SW 1271 (cell line): ENCODE results near the gene DENND1A.

Experiments
- DNase-seq, 2 experiments: peaks; one replicate each; lab custom pipeline; 2025; lab: John Stamatoyannopoulos, UW

Gene DENND1A

DNA sequence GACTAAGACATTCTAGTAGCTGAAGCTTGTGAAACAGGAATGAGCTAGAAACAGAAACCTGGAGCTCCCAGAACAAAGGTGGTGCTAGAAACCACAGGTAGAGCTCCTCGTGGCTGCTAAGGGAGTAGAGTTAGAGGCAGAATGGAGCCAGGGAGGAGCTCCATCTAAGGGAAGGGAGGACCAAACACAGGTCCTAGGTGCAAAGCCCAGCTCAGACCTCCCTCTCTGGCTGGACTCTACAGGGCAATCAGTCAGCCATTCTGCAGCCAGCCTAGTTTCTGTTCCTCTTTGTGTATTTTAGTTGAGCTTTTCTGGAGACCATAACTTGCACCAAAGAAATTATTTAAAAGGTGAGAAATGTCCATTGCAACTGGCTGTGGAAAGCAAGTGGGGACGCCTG is 503.5 kb downstream of the DENND1A start:
- DNase-seq, result no peak

DNA sequence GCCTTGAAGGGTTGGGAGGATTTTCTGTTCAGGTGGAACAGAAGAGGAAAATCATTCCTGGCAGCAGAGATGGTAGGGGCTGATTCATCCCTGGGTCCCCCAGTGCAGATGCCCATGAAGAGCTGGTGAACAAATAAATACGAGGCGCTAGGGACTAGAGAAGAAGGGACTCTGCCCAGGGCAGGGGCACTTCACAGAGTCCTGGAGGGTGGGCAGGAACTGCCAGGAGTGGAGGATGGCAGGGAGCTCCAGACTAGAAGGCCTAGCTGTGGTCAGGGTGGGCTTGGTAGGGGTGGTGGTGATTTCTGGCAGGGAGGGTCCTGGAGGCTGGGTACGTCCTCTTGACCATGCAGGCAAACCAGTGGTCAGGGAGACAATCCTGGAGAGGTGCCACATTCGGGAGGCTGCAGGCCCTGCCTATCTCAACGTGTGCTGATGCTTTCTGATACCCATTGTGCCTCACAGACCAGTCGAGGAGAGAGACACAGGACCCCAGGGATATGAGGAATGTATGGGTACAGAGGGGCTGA is 504.0 kb downstream of the DENND1A start:
- no peak for DNase-seq

DNA sequence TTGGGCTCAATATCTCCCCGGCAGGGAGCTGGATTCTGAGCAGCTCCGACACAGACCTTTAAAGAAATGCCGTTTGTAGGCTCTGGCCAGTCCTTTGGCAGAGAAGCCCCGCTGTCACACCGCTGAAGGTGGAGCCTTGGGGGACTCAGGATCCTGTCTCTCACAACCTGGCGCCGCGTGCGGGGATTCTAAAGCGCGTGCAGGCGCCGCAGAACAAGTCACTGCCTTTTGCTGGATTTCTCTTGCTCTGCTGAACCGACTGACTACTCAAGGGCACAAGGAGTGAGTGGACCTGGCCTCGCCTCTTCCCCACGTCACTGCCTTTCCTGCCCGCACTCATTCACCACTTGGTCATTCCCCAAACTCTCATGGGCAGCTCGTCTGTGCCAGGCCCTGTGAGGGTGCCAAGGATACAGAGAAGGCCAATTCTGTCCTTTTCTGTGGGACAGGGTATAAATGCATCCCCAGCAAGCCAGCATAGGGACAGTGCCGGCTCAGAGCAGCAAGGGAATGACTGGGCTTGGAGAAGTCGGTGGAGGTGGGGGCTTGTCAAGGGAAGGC is 504.6 kb downstream of the DENND1A start:
- DNase-seq, result no peak

GRCh38 chr9:123424552-123425225 is 505.2 kb downstream of the DENND1A start:
- DNase-seq, result no peak

GRCh38 chr9:123424131-123424530 is 505.8 kb downstream of the DENND1A start:
- DNase-seq, result no peak

- no peak for DNase-seq
These were observed 506.6 kb downstream of the DENND1A start for GRCh38 chr9:123423311-123423640.

DNA sequence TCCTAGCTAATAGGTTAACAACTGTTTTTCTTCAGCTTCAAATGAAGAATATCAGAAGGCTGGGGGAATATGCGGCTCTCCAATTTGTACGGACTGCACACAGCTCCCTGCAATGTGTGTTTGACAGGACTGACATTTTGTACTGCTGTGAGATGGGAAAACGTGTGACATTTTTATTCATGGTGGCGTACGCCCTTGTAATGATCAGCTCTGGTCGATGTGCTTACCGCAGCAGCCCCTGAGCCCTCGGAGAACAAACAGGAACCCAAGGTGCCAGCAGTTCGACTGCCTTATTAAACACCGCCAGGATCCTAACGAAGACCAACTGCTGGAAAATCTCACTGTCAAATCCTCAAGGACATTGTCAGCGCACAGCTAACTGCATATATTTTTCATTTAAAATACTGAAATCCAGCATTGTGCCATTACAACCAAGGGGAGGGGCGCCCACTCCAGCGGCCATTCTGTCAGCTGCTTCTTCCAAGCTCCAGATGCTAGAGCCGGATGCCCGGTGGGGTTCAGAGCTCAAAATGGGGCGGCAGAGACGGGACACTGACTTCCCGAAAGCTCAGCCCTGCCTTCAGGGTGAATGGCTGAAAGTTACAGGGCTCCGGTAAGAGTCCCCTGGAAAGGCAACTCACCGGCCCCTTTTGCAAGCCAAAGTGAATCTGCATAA is 507.2 kb downstream of the DENND1A start:
- no peak for DNase-seq

DNA sequence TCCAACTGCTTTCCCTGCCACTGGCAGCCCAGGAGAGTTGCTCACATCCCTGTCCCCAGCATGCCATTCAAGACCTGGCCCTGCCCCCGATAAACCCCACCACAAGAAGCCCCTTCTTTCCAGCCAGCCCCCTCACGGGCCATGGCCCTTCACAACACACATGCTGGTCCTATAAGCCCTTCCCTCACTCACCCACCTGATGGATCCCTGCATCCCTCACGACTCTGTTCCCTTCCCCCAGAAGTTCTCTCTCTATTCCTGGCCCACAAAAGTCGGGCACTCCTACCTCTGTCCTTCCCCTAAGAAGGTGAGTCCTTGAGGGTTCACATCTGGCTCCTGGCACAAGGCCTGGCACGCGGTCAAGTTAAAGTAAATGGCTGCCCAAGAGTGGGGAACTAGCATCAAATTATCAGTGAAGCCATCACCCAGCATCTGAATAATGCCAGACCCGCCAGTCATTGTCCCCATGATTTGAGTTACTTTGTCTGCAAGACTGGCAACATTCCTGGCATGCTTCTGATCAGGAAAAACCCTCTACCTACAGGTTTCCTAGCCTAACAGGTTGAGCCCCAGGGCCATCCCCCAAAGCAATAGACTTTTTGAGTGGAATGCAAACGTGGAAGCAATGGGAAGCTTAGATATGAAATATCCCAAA is 508.0 kb downstream of the DENND1A start:
- DNase-seq, result no peak

- DNase-seq, result no peak
These were observed 508.7 kb downstream of the DENND1A start for GRCh38 chr9:123421186-123421585.

DNA sequence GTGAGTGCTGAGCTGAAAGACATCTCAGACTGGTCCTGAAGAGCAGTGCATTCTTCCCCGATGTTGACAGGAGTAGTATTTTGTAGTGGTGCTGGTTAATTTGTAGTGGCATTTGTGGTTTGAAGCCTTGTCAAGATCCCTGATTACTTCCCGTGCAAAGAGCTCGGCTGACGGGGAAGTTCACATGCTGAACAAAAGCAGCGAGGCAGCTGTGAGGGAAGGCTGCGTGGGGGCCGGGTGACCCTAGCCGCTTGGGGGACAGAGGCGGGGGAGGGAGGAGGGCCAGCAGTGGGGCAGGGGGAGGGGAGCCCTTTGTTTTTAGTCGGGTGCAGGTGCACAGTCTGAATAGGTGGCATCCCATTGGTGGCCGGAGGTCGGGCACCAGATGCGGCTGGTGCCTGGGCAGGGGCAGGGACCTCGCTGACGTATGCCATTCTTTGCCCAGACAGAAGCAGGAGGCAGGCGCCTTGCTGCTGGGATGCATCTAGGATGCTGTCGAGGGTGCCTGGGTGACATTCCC is 509.3 kb downstream of the DENND1A start:
- DNase-seq, result no peak

- DNase-seq, result no peak
These were observed 510.0 kb downstream of the DENND1A start for GRCh38 chr9:123419721-123420591.

- no peak for DNase-seq
These were observed 510.8 kb downstream of the DENND1A start for GRCh38 chr9:123419091-123419490.

DNA sequence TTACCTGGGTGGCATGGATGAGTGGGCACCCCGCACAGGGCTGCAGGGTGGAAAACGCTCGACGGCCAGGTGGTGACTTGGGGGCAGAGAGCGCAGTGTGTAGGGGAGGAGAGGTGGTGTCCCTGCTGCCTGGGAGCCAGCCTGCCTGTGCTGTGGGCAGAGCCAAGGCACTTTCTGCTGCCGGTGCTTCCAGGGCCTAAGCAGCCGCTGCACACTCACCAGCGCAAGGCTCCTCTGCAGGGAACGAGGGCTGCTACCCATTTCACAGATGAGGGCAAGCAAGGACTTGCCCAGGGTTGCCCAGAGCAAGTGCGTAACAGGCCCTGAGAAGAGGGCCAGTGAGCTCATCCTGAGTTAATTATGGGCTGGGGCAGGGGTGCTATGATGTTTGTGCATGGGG is 511.4 kb downstream of the DENND1A start:
- no peak for DNase-seq

GRCh38 chr9:123418052-123418430 is 511.9 kb downstream of the DENND1A start:
- DNase-seq, result no peak

DNA sequence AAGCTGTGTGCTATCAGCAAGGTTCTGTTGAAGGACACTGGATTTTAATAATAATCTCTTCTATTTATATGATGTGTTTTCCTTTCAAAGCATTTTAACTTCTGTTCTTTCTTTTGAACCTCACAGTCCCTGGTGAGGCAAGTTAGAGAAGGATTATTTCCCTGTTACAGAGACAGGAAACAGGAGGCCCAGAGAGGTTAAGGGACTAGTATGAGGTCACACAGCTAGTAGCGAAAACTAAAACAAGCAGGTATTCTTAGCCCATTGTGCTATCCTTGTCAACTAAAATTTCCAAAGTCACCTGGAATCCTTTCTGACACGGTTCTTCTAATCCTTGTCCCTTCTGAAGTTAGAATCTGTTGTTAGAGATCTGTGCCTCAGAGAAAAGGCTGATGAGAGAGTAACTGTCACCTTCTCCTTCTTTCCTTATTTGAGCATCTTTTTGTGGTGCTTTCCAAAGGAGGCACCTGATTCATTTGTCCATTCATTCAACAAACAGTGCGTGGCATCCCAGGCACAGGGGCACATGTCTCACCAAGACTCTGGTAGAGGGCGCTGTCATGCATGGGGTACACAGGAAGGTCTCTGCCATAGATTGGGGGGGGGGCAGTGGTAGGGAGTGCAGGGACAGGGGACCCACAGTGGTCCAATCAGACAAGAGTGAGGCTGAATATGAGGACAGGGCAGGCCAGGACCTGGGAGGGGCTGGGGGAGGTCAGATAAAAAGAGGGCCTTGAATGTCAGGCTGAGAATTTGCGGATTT is 512.5 kb downstream of the DENND1A start:
- DNase-seq, result no peak

- no peak for DNase-seq
These were observed 513.8 kb downstream of the DENND1A start for GRCh38 chr9:123416176-123416575.

DNA sequence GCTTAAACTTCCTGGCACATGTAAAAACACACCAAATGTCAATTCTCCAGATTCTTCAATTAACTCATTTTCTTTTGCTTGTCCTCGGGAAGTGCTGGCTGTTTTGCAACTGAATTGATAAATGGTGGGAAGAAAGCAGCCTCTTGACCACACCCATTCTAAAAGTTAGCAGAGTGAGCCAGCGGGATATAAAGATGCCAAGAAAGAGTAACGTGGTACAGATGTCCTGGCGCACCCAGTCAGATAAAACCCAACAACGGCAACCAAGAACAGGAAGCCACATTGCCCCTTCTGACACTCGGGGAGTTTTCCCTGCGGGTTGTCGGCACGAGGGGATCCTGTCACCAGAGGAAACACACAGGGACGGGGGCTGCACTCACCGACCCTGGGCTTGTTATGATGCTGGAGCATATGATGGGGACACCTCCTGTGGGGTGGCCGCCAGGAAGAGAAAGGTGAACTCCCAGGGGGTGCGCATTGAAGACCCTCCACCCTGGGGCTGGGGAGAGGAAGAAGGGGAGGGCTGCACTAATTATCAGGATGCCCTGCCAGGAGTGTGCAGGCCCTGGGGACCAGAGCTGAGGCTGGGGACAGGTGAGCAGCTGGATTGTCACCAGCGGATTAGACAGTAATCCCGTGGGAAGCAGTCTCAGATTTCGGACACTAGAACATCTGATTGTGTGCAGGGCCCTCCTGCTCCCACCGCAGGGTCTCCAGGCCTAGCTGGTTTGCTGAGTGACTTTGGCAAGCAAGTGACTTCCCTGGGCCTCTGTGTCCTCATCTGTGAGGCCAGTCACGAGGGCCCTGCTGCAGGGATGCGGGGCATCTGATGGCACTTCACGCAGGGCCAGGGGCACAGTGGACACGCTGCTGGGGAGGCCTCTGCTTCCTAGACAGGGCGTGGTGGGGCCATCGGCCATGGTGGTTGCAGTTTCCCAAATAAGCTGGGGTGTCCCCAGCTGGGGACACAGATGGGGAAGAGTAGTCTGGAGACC is 514.7 kb downstream of the DENND1A start:
- DNase-seq, result no peak

DNA sequence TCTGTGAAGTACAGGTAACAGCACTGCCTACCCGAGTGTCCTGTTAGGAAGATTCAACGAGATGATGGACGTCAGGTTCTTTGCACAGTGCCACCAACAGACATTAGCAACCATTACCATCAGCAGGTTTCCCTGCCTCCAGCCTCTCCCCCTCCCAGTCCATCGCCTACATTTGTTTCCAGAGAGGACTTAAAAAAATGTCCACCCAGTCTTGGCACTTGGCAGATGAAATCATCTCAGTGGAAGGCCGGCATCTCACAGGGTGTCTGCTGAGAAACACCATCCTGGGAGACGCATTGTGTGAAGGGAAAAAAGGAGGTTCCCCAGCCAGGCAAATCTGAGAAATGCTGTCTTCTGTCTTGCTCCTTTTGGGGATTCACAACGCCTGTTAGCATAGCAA is 515.7 kb downstream of the DENND1A start:
- no peak for DNase-seq

GRCh38 chr9:123412171-123412820 is 517.6 kb downstream of the DENND1A start:
- DNase-seq, result no peak
